GF-D8 (cell line): ENCODE data around the gene MDFIC.

ENCODE experiments used
- DNase-seq: peaks from one replicate; lab custom pipeline; 2025; lab: John Stamatoyannopoulos, UW

MDFIC gene

DNA sequence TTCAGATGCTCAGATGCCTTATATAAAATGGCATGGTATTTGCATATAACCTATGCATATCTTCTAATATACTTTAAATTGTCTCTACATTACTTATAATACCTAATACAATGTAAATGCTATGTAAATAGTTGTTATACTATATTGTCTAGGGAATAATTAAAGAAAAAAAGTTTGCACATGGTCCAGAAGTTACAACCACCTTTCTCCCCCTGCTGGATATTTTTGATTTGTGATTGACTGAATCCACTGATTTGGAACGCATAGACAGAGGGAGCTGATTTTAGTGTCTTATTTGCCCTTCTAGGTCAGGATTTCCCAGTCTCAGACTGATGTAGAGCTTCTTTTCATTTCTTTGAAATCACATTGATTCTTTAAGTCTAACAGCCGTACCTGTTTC lies 31.8 kb downstream of the MDFIC start:
- DNase-seq, result no peak

DNA sequence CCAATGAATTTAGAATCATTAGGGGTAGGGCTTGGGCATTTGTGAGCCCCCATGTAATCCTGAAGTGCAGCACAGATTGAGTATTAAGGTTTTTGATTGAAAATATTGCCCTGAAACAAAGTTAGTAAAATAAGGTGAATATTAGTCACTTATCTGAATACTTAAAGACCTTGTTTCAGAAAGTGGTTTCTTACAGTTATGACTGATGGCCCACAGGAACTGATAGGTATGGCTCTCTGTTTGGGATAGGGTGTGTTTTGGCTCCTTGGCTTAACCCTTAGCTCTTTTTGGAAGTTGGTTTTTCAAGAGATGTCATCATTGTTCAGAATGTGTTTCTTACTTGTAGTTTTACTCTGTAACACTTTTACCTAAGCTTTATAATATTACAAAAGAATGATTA lies 34.8 kb downstream of the MDFIC start:
- no peak for DNase-seq

DNA sequence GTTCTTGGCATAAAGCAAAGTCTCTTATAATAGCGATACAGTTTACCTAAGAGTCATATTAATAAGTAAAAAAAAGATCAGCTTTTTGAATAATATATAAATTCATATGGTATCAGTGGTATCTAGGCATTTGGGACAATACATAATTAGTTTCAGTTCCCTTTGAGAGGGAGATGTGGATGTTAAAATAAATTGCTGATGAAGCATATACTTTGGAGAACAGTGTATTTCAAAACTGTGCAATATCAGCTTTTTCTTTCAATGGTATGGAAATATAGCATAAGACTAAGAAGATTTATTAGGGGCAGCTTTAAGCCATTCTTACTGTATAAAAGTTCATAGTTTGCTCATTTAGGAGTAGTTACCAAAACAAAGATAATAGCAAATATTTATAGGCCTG lies 35.5 kb downstream of the MDFIC start:
- DNase-seq, result no peak

DNA sequence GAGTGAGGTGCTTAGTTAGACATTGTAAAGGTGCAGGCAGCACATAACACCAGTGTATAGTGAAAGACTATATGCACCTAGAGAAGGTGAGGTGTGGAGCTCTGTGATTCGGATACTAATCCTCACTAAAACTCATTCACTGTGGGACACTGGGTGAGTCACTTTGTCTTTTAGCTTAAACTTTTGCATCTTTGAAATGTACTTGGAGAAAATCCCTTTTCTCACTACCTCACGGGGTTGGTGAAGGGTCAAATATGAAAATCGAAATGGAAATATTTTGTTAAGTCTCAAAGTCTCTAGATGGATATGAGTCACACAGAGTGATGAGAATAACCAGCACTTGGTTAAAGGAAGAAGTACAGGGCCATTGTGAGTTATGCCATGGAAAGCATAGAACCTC lies 38.0 kb downstream of the MDFIC start:
- no peak for DNase-seq

DNA sequence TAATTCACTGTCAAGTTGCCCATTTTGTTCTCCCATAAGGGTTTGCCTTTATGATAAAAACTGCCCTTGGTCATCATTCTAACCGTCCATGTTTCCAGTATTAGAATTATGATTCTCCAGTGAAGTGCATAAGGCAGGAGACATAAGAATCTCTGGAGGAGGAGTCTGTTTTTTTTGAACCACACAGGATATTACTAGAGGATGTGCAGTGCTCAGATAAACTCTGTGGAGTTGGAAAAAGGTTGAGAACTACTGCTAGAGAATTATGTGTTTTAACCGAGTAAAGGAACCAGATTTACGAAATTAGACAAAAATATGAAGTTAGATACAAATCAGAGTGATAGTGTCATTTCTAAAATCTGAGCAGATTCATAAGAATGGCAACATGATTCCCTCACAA lies 40.5 kb downstream of the MDFIC start:
- no peak for DNase-seq

GRCh38 chr7:114966156-114966555 lies 44.3 kb downstream of the MDFIC start:
- DNase-seq, result no peak

DNA sequence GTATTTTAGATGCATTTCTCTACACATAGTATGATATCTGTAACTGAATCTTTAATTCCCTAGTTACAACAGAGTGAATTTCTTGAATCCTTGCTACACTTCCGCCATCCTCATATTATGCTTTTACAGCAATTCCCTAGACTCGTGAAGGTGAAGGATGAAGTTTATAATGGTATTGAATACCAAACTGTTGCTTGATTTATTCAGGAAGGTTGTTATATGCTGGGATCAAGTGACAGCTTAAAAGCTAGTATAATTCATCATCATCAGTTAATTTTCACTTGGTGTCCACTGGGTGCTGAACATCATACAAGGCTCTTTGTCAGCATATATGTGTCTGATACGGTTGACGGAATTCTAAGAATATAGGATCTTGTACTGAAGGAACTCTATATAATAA lies 47.2 kb downstream of the MDFIC start:
- no peak for DNase-seq

DNA sequence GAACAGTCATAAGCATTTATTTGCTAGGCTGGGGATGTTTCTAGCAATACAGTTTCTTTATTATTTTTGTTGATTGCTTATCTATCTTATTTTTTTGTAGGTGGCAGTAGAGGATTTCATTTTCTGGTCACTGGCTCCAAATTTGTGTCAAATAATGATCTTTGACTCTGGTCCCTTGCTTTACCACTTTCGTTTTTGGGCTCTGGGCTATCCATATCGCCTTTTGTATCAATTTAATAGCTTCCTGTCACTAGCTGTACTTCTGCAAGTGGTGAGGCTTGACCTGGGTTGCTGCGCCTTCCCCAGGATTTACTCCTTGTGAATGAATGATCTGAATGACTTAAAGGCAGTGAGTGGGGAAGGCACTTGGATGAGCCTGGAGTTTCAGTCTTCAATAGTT lies 48.4 kb downstream of the MDFIC start:
- DNase-seq, result no peak

DNA sequence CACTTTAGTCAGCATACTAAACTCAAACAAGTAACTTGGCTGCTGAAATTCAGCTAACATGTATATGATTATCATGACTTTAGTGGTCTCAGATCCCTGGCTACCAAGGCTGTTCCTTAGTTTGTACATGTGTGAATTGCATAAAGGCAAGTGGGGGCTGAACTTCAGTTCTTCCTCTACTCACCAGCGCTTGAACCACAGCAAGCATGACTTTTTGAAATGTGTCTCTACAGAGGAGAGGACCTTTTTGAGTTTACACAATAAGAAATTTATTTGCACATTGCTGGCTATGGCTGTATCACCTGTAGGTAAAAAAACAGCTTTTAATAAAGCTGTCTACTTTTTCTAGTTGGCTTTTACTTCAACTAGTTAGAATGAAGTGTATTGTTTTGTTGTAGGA lies 48.8 kb downstream of the MDFIC start:
- DNase-seq, result no peak

GRCh38 chr7:114972567-114972966 lies 50.7 kb downstream of the MDFIC start:
- no peak for DNase-seq

DNA sequence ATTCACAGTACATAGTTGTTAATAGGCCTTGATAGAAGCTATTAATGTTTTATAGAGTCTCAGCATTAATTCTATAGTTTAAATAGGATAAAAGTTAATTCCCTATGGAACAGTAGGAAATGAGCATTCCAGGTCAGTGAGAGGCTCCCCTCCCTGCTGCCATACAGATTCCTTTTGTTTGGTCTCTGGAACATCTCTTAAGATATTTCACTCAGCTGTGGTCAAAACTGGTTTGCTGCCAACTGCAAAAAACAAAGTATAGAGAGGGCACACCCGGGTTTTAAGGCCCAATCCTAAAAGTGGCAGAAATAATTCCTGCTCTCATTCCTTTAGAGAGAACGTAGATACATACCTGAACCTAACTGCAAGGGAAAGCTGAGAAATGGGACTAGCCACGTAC lies 51.3 kb downstream of the MDFIC start:
- no peak for DNase-seq

GRCh38 chr7:114975401-114975800 lies 53.5 kb downstream of the MDFIC start:
- no peak for DNase-seq

GRCh38 chr7:114976666-114977065 lies 54.8 kb downstream of the MDFIC start:
- no peak for DNase-seq

DNA sequence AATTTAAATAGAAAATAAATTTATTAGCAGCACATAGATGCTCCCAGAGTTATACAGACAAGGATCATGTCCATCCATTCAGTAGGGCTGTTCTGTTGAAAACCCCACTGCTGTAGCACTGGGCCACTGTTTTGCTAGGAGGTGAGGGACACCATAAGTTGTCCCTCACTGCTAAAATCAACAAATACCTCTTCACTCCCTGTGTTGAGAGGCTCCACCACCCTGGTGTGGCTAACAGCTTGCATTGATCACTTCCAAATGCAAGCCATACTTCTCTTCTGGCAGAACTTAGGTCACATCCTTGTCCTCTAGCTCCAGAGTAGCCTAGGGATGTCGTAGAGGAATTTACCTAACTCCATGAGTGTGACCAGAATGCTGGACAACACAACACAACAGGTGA lies 55.4 kb downstream of the MDFIC start:
- DNase-seq, result no peak

DNA sequence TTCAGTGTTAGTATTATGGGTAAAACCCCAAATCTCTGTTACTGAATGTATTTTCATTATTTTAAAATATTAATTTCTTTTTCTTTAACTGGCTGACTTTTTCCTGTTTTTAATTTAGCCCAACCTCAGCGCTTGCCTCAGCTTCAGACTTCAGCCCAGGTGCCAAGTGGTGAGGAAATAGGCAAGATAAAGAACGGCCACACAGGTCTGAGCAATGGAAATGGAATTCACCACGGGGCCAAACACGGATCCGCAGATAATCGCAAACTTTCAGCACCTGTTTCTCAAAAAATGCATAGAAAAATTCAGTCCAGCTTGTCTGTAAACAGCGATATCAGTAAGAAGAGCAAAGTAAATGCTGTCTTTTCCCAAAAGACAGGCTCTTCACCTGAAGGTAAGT lies 57.5 kb downstream of the MDFIC start:
- DNase-seq, result no peak

DNA sequence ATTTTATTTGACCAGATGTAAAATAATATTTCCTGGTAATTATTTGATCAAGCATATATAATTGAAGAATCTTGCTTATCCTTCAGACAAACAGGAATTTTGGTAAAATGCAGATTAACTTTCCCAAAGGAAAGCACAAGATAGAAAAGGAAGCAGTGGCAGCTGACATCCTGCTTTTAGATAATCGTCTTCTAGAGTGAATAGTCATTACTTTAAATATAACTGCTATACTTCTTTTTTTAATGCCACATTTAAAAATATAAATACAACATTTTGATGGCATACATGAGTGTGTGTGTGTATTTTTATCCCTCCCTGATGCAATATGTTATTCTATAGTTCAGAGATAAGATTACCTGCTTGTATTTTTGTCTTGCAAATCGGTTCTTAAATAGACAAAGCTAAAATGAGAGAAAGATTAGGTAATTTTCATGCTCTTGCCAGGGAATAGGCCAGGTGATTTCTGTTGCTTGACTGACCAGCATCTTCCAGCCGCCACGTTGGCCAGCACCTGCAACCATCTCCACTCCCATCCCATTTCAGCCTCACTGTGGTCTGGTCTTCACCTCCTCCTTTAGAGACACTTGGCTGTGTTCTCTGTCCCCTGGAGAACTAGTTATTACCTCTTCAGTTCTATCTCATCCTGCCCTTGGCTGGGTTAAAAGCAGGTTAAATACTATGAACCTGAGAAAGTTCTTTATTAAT lies 58.1 kb downstream of the MDFIC start:
- no peak for DNase-seq

- DNase-seq, result no peak
Measured at GRCh38 chr7:114981323-114981722, 59.4 kb downstream of the MDFIC start.

DNA sequence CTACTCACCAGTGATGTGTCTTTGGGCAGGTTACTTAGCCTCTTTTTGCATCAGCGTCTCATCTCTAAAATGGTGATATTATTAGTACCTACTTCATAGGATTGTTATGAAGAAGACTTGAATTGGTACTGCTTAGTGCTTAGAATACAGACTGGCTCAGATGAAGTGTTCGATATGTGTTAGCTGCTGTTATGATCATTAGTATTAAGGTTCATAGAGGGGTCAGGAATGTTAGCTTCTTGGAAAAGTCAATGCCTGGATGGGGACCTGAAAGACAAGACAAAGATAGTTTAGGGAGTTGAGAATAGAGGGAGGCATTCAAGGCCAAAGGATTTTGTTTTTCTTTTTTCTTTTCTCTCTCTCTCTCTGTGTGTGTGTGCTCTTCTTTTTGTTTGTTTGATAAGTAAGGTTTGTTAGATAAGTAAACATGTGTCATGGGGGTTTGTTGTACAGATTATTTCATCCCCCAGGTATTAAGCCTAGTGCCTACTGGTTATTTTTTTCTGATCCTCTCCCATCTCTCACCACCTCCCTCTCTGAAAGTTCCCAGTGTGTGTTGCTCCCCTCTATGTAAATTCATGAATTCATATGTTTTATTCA lies 63.3 kb downstream of the MDFIC start:
- DNase-seq, result no peak

- DNase-seq, result no peak
Measured at GRCh38 chr7:114986190-114987180, 64.6 kb downstream of the MDFIC start.

- DNase-seq, result no peak
Measured at GRCh38 chr7:114988026-114988425, 66.1 kb downstream of the MDFIC start.

DNA sequence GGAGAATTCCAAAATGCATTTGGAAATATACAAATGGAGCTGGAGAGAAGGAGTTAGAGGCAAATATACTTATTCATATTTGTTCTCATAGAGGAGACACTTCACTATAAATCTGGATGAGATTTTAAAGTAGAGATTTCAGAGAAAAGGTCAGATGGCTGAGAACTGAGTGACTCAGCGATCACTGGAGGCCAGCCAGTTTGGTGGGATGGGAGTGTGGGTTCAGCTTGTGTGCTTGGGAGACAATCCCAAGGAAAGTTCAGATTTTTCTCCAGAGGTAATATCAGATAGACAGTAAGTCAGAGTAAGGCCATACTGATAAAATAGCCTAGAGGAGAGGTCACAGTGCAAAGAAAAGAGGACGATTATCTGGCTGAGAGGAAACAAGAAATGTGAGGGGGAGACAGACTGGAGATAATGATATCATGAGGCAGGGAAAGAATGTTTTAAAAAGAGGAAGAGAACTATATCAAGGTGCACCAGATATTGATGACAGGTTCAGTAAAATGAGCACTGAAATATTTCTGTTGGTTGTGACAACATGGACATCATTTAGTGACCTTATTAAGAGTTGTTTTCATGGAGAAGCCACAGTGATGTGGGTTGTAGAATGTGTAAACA lies 67.0 kb downstream of the MDFIC start:
- no peak for DNase-seq

- no peak for DNase-seq
Measured at GRCh38 chr7:114989531-114989930, 67.6 kb downstream of the MDFIC start.
